Peyer's patch (tissue), 4 donors: ENCODE data around the gene DMD. TPM values are rescaled to one million over a fixed set of nuclear protein-coding genes. Genes with fewer than 3 reads are reported as not detected.

Experiments used
- DNase-seq, 3 donors: peaks; one replicate each; pipeline ENCODE4 v3.0.0-alpha.2; 2017 to 2019
- H3K27ac ChIP-seq, 4 donors: fragments of 200-600 bp; sonication (generic); one replicate each; pipeline ENCODE4 v1.5.1; 2016 to 2019
- H3K27me3 ChIP-seq, 2 donors: fragments of 200-600 bp; sonication (generic); one replicate each; pipeline ENCODE4 v1.5.1; 2019
- H3K36me3 ChIP-seq, 3 donors: fragments of 200-600 bp; sonication (generic); one replicate each; pipeline ENCODE4 v1.5.1; 2016 to 2019
- H3K4me1 ChIP-seq, 4 donors: fragments of 200-600 bp; sonication (generic); one replicate each; pipeline ENCODE4 v1.5.1; 2016 to 2019
- H3K4me3 ChIP-seq, 4 donors: fragments of 200-600 bp; sonication (generic); 1 replicate in 3 of 4; 2 replicates in 1 of 4; pipeline ENCODE4 v1.5.1; 2016 to 2019; ENCODE audit warnings: mild to moderate bottlenecking in 1 of 4
- H3K9me3 ChIP-seq, 4 donors: fragments of 200-600 bp; sonication (generic); one replicate each; pipeline ENCODE4 v1.5.1; 2016 to 2019; ENCODE audit warnings: mild to moderate bottlenecking in 1 of 4
- POLR2A ChIP-seq, 2 donors: fragments of 450-650 bp; IDR thresholded peaks; one replicate each; pipeline ENCODE4 v1.5.1; 2017; ENCODE audit warnings: antibody characterized with exemption in 2 of 2, mild to moderate bottlenecking in 2 of 2, moderate library complexity in 2 of 2
- total RNA-seq, 4 donors: library from RNA; depleted of rRNA; stranded (reverse); fragments of >200 nt; gene quantifications; one replicate each; pipeline ENCODE4 v1.1.0, GENCODE V29; 2016
- TF ChIP-seq, protein P1 (sequence below), 6 experiments: fragments of 450-650 bp in 4 of 6; fragments of 200-600 bp in 2 of 6; sonication (generic) in 1 of 6; IDR thresholded peaks; one replicate each; pipeline ENCODE4 v1.5.1; 2017 to 2019; ENCODE audit warnings: antibody characterized with exemption in 6 of 6, mild to moderate bottlenecking in 3 of 6, moderate library complexity in 1 of 6

DMD gene
- total RNA-seq, 4 donors from 2014 or later, result 15.8 to 109 (median 19.1) TPM

DNA sequence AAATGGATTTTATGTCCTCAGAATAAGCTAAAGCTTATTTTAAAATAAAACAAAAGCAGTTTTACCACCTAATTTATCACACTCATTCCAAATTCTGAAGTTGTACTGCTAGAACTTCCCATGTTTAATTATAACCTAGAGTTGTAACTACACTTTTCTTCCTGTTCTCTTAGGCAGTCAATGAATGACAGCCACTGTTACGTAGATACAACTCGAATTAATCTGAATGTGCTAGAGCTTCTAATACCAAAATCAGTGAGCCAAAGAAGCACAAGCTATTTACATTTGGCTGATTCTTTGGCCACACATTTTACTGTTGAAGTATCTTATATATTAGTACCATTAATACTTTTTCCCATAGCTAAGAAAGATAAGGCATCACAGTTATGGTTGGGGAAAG is 2040.6 kb downstream of the DMD start:
- no peaks in the 10 kb centered on the region for H3K36me3 ChIP-seq
- no peak for TF ChIP-seq POLR2A (IDR thresholded peaks at IDR 0.05)
- TF ChIP-seq, protein P1, sequence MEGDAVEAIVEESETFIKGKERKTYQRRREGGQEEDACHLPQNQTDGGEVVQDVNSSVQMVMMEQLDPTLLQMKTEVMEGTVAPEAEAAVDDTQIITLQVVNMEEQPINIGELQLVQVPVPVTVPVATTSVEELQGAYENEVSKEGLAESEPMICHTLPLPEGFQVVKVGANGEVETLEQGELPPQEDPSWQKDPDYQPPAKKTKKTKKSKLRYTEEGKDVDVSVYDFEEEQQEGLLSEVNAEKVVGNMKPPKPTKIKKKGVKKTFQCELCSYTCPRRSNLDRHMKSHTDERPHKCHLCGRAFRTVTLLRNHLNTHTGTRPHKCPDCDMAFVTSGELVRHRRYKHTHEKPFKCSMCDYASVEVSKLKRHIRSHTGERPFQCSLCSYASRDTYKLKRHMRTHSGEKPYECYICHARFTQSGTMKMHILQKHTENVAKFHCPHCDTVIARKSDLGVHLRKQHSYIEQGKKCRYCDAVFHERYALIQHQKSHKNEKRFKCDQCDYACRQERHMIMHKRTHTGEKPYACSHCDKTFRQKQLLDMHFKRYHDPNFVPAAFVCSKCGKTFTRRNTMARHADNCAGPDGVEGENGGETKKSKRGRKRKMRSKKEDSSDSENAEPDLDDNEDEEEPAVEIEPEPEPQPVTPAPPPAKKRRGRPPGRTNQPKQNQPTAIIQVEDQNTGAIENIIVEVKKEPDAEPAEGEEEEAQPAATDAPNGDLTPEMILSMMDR (IDR thresholded peaks at IDR 0.05), result no peak
- no peak overlapping the region for H3K27ac ChIP-seq
- no peak for DNase-seq
- H3K4me1 ChIP-seq, result no peaks in the 10 kb centered on the region
- no peak overlapping the region for H3K4me3 ChIP-seq
- no peaks in the 10 kb centered on the region for H3K9me3 ChIP-seq
- H3K27me3 ChIP-seq, result no peaks in the 10 kb centered on the region

DNA sequence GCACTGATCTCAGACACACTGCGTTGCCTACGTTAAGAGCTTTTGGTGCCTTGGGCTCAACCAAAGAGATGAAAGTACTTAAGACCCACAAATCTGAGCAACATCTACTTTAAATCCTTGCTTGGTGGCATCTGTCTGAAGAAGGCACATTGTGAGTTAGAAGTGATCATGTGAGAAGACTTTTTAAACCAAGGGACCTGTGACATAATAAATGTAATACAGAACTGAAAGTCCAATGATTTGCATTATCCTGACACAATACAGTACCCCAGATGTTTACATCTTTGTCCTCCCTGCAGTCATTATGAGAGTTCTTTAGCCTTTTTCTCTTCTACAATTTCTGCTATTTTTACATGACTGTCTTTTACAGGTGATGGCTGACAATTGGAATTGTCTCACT is 2042.8 kb downstream of the DMD start:
- no peaks in the 10 kb centered on the region for H3K27me3 ChIP-seq

DNA sequence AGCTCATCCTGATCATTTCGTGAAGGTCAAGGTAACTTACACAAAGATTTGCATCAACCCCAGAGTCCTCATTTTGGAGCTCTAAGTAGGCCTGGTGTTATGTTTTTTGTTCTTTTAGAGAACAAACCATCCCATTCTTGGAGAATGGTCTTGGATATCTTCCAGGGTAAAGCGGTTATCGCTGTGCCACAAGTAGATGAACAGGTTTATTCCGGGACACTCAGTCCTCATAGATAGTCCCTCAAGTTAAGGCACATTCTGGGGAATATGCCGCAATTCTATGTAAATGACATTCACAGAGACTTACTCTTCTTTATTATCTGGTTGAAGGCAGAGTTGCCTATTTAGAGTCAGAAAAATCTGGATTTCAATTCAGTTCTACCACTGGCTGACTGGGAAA is 2044.5 kb downstream of the DMD start:
- DNase-seq, result no peak
- Histone ChIP-seq H3K4me1 (no peaks in the 10 kb centered on the region), H3K27me3 (no peaks in the 10 kb centered on the region), H3K27ac (no peak overlapping the region), H3K36me3 (no peaks in the 10 kb centered on the region), H3K9me3 (no peaks in the 10 kb centered on the region), H3K4me3 (no peak overlapping the region)
- TF ChIP-seq, protein P1 (IDR thresholded peaks at IDR 0.05), result no peak
- no peak for TF ChIP-seq POLR2A (IDR thresholded peaks at IDR 0.05)

More for the DNA sequence above, 2042.8 kb downstream of the DMD start:
- Histone ChIP-seq H3K4me1 (no peaks in the 10 kb centered on the region), H3K4me3 (no peak overlapping the region), H3K27ac (no peak overlapping the region), H3K36me3 (no peaks in the 10 kb centered on the region), H3K9me3 (no peaks in the 10 kb centered on the region)
- TF ChIP-seq, protein P1 (IDR thresholded peaks at IDR 0.05), result no peak
- no peak for TF ChIP-seq POLR2A (IDR thresholded peaks at IDR 0.05)
- no peak for DNase-seq

DNA sequence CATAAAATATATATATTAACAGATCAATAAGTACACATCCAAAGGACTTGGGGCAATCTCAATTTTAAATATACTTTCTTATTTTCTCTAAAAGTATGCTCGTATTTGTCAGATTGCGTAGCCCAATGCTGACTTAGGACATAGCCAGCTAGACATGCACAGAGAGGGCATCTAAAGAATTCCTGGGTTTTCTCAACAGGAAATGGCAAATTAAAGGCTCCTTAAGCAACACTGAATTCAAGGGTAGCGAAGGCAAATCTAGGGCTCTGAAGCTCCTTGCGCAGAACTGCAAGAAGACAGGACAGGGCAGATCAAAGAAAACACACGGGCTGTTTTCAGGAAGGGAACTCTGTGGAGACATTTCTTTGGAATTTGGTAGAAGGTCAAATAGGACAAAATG is 2044.9 kb downstream of the DMD start:
- no peak overlapping the region for H3K27ac ChIP-seq
- TF ChIP-seq, protein P1 (IDR thresholded peaks at IDR 0.05), result no peak
- TF ChIP-seq POLR2A (IDR thresholded peaks at IDR 0.05), result no peak
- no peak overlapping the region for H3K4me3 ChIP-seq
- H3K27me3 ChIP-seq, result no peaks in the 10 kb centered on the region
- H3K9me3 ChIP-seq, result no peaks in the 10 kb centered on the region
- no peak for DNase-seq
- H3K36me3 ChIP-seq, result no peaks in the 10 kb centered on the region
- H3K4me1 ChIP-seq, result no peaks in the 10 kb centered on the region

DNA sequence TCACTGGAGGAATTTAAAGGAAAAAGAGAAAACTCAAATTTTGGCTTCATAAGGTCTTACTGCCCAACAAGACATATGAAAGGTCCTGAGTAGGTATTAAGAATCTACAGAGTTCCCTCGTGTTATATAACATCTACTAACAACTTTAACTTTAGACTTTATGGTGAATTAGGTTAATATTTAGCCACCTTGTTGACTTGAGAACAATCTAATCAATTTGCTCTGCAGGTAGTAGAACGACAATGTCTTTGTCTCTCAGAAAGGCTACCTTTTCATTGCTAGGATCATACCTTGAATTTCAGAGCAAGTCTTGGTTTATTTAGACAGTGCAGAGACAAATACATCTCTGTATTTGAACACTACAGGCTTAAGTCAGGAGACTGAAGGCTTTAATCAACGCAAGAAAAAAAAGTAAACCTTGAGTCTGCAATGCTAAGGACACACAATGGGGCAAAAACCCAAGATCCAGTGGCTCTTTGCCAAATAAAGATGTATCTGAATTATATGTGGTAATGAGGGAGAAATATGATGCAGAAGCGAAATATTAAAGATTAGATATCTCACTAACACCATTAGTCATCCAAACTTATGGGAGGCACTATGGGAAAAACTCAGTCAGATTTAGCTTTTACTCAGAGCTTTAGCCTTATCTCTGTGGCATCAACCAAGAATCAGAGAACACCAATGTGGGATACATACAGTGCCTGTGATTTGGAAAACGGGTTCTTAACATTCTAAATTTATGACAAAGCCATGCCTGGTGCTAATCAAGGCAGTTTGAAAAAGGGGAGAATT is 2045.9 kb downstream of the DMD start:
- no peaks in the 10 kb centered on the region for H3K9me3 ChIP-seq
- peak overlapping the region in 1 of 4 donors; percentile 13 for H3K4me3 ChIP-seq
- H3K4me1 ChIP-seq, result no peaks in the 10 kb centered on the region
- no peak for DNase-seq
- no peaks in the 10 kb centered on the region for H3K27me3 ChIP-seq
- H3K27ac ChIP-seq, result no peak overlapping the region
- H3K36me3 ChIP-seq, result no peaks in the 10 kb centered on the region
- TF ChIP-seq POLR2A (IDR thresholded peaks at IDR 0.05), result no peak
- TF ChIP-seq, protein P1 (IDR thresholded peaks at IDR 0.05), result no peak
